ENCODE results near the gene NPR2. TPM values are rescaled to one million over a fixed set of nuclear protein-coding genes. Genes with fewer than 3 reads are reported as not detected.
A peak's percentile ranks its signal among the peaks of the same experiment; 100 is the strongest.

NPR2 gene
- 40.5 and 44.1 TPM in 2 replicates for total RNA-seq (2022)
- Bru-seq, nascent RNA, result percentile 54 among the genes with signal in this experiment
- percentile 66 among the genes with signal in this experiment for BruChase-seq, experiment 1, labeled RNA remaining after a 2-hour chase
- BruChase-seq, experiment 2, labeled RNA remaining after a 6-hour chase, result percentile 77 among the genes with signal in this experiment
- long read RNA-seq, partial matches to known transcripts, result 36 of 46 reads
- long read RNA-seq, other reads (novel, unspliced or antisense), result 10 of 46 reads

GRCh38 chr9:35791297-35791921, at the start of gene NPR2:
Gene NPR2, plus strand, starts transcription at chr9:35791591. Its CDS starts 818 bp downstream, at chr9:35792409.
- no peaks in the 10 kb centered on the region for H3K9me3 Mint-ChIP-seq (ENCODE audit: unreplicated experiment)
- CTCF ChIA-PET, result no interaction called here
- no peaks in the 10 kb centered on the region for H3K27me3 Mint-ChIP-seq (ENCODE audit: insufficient read depth, unreplicated experiment)
- Histone ChIP-seq H3K9me3 (no peaks in the 10 kb centered on the region), H3K27me3 (replicated peaks; ENCODE audit: control insufficient read depth, insufficient read depth, low read length) (no peaks in the 10 kb centered on the region), H3K36me3 (ENCODE audit: control insufficient read depth, insufficient read depth, low read length) (0 out of 2 replicates have a peak, but pooled peaks cover 1% of the 10 kb centered on the region), H3K4me3 (ENCODE audit: low read depth, low read length) (no peak within 1 kb of the TSS), H3K4me1 (peaks cover 8% of the 10 kb centered on the region; the same call in 1 of the 2 replicates)
- TF ChIP-seq CTCF (IDR thresholded peaks at IDR 0.05; ENCODE audit: insufficient read depth in 1 of 2, low read depth in 1 of 2, low read length in 1 of 2, severe bottlenecking in 1 of 2, unreplicated experiment in 1 of 2), result no peak
- intact Hi-C loops (cut with micrococcal nuclease; ENCODE audit: unreplicated experiment), result no loop called here
- H3K36me3 Mint-ChIP-seq (ENCODE audit: insufficient read depth, unreplicated experiment), result no peaks in the 10 kb centered on the region
- no peak for DNase-seq
- peaks cover 4% of the 10 kb centered on the region for H3K4me1 Mint-ChIP-seq (ENCODE audit: low read depth, unreplicated experiment)
- no TSS peak for BruUV-seq (replicated peaks)
- H3K4me3 Mint-ChIP-seq (ENCODE audit: unreplicated experiment), result no peak within 1 kb of the TSS
- no peak within 1 kb of the TSS for H3K27ac Mint-ChIP-seq (ENCODE audit: unreplicated experiment)
- POLR2A ChIA-PET, result no interaction called here

DNA sequence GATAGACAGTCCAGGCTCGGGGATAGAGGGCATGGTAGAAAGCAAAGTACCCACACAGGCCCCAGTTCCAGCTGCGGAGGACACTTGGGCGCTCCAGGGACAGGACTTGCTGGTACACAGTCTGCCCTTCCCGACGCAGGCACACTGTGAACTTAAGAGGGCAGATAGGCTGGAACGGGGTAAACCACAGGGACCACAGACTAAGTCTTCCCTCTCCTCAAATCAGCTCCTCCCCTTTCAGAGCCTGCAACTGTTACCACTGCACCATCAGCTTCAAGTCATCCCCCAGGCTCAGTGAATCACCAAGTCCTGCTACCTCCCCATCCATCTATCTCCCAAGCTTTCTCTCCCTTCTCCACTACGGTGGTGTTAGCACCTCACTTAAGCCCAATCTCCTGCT, 49.7 kb upstream of the NPR2 start:
- Histone ChIP-seq H3K36me3 (ENCODE audit: control insufficient read depth, insufficient read depth, low read length) (peaks cover 8% of the 10 kb centered on the region), H3K4me3 (ENCODE audit: low read depth, low read length) (no peak overlapping the region), H3K9me3 (no peaks in the 10 kb centered on the region), H3K4me1 (peaks cover 11% of the 10 kb centered on the region), H3K27me3 (replicated peaks; ENCODE audit: control insufficient read depth, insufficient read depth, low read length) (no peaks in the 10 kb centered on the region)
- ChIA-PET CTCF (interaction anchor here (1.1 kb wide), 1 partner anchor 77 kb away, joined by 3 read pairs; the partner anchor contains the start of gene ARHGEF39), POLR2A (no interaction called here)
- no TSS peak for BruUV-seq (replicated peaks)
- Mint-ChIP-seq H3K27me3 (ENCODE audit: insufficient read depth, unreplicated experiment) (no peaks in the 10 kb centered on the region), H3K4me3 (ENCODE audit: unreplicated experiment) (no peak overlapping the region), H3K27ac (ENCODE audit: unreplicated experiment) (peak overlapping the region; percentile 43), H3K4me1 (ENCODE audit: low read depth, unreplicated experiment) (peaks cover 14% of the 10 kb centered on the region), H3K36me3 (ENCODE audit: insufficient read depth, unreplicated experiment) (peaks cover 87% of the 10 kb centered on the region), H3K9me3 (ENCODE audit: unreplicated experiment) (no peaks in the 10 kb centered on the region)
- intact Hi-C loops (cut with micrococcal nuclease; ENCODE audit: unreplicated experiment), result no loop called here
- no peak for TF ChIP-seq CTCF (IDR thresholded peaks at IDR 0.05; ENCODE audit: insufficient read depth in 1 of 2, low read depth in 1 of 2, low read length in 1 of 2, severe bottlenecking in 1 of 2, unreplicated experiment in 1 of 2)
- DNase-seq, result no peak

DNA sequence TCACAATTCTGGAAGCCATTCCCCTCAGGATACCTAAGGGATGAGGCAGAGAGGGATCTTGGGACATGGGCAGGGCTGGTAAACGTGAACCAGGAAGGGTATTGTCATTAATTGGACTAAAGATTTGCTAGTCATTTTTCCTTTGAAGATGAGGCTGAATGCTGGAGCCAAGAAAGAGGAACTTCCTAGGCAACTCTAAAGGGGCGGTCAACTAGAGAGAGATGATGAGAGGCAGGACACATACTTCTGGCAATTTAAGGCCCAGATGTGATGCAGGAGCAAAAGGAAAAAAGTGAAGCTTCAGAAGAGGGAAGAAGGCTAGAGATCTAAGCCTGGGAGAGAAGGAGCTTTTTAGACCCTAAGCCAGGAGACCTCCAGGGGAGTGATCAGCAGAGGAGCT, 47.9 kb upstream of the NPR2 start:
- Mint-ChIP-seq H3K4me3 (ENCODE audit: unreplicated experiment) (no peak overlapping the region), H3K27me3 (ENCODE audit: insufficient read depth, unreplicated experiment) (no peaks in the 10 kb centered on the region), H3K9me3 (ENCODE audit: unreplicated experiment) (no peaks in the 10 kb centered on the region), H3K27ac (ENCODE audit: unreplicated experiment) (no peak overlapping the region), H3K4me1 (ENCODE audit: low read depth, unreplicated experiment) (peaks cover 16% of the 10 kb centered on the region), H3K36me3 (ENCODE audit: insufficient read depth, unreplicated experiment) (peaks cover 81% of the 10 kb centered on the region)
- ChIA-PET CTCF (no interaction called here), POLR2A (no interaction called here)
- TF ChIP-seq CTCF (IDR thresholded peaks at IDR 0.05; ENCODE audit: insufficient read depth in 1 of 2, low read depth in 1 of 2, low read length in 1 of 2, severe bottlenecking in 1 of 2, unreplicated experiment in 1 of 2), result no peak
- Histone ChIP-seq H3K4me1 (peaks cover 19% of the 10 kb centered on the region), H3K4me3 (ENCODE audit: low read depth, low read length) (no peak overlapping the region), H3K27me3 (replicated peaks; ENCODE audit: control insufficient read depth, insufficient read depth, low read length) (no peaks in the 10 kb centered on the region), H3K36me3 (ENCODE audit: control insufficient read depth, insufficient read depth, low read length) (peaks cover 8% of the 10 kb centered on the region), H3K9me3 (no peaks in the 10 kb centered on the region)
- BruUV-seq (replicated peaks), result no TSS peak
- DNase-seq, result no peak
- intact Hi-C loops (cut with micrococcal nuclease; ENCODE audit: unreplicated experiment), result no loop called here

Measured in Caco-2 (cell line).